ENCODE measurements around the gene EGFL8.

DNA sequence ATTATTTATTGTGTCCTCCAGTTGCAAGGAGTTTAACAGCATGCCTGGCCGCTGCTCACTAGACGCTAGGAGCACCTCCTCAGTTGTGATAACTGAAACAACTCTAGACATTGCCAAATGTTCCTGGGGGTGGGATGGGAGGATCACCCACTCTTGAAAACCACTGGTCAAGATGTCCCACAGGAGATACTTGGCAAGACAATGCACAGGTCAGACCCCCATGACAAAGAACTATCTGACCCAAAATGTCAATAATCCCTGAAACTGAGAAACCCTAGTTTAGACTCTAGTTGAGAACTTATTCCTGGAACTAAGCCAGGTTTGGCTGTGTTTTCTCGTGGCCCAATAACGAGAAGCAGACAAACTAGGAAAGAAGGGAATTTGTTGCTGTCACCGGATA lies 24.8 kb upstream of the EGFL8 start:
- TF ChIP-seq POLR2A (IDR thresholded peaks at IDR 0.05): no peak
- TF ChIP-seq, protein P1, sequence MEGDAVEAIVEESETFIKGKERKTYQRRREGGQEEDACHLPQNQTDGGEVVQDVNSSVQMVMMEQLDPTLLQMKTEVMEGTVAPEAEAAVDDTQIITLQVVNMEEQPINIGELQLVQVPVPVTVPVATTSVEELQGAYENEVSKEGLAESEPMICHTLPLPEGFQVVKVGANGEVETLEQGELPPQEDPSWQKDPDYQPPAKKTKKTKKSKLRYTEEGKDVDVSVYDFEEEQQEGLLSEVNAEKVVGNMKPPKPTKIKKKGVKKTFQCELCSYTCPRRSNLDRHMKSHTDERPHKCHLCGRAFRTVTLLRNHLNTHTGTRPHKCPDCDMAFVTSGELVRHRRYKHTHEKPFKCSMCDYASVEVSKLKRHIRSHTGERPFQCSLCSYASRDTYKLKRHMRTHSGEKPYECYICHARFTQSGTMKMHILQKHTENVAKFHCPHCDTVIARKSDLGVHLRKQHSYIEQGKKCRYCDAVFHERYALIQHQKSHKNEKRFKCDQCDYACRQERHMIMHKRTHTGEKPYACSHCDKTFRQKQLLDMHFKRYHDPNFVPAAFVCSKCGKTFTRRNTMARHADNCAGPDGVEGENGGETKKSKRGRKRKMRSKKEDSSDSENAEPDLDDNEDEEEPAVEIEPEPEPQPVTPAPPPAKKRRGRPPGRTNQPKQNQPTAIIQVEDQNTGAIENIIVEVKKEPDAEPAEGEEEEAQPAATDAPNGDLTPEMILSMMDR (IDR thresholded peaks at IDR 0.05): no peak
- TF ChIP-seq POLR2AphosphoS5 (IDR thresholded peaks at IDR 0.05; ENCODE audit: insufficient read depth in 1 of 2, low read depth in 1 of 2): no peak
